ENCODE data around the gene CSNK2A2. TPM values are rescaled to one million over a fixed set of nuclear protein-coding genes. Genes with fewer than 3 reads are reported as not detected.

CSNK2A2 gene
- total RNA-seq (10 to 100 TPM; 55.5 to 69.0 TPM), polyA plus RNA-seq (ENCODE audit: insufficient read length in 6 of 6) (10 to 100 TPM; 61.1 to 84.6 (median 74.6) TPM)
- long read RNA-seq, donor 1, full-length matches to known transcripts, result 14 of 14 reads
- long read RNA-seq, donor 1, partial matches to known transcripts, result 0 of 14 reads
- long read RNA-seq, donor 1, other reads (novel, unspliced or antisense), result 0 of 14 reads
- long read RNA-seq, donor 2, partial matches to known transcripts, result 0 of 1 reads
- long read RNA-seq, donor 2, other reads (novel, unspliced or antisense), result 0 of 1 reads
- long read RNA-seq, donor 3, transcript CSNK2A2-201 (12 exons, 1,701 nt), result major isoform, 5 of 22 reads
- long read RNA-seq, donor 3, partial matches to known transcripts, result 15 of 22 reads
- long read RNA-seq, donor 3, other reads (novel, unspliced or antisense), result 0 of 22 reads
- long read RNA-seq, donor 4, partial matches to known transcripts, result 1 of 3 reads
- long read RNA-seq, donor 4, other reads (novel, unspliced or antisense), result 2 of 3 reads
- long read RNA-seq, donor 5, transcript CSNK2A2-201 (12 exons, 1,701 nt), result major isoform, 7 of 14 reads
- long read RNA-seq, donor 5, transcript CSNK2A2-204 (5 exons, 547 nt), result minor isoform, 6 of 14 reads
- long read RNA-seq, donor 5, partial matches to known transcripts, result 0 of 14 reads
- long read RNA-seq, donor 5, other reads (novel, unspliced or antisense), result 0 of 14 reads
- long read RNA-seq, donor 6, transcript CSNK2A2-201 (12 exons, 1,701 nt), result major isoform, 6 of 8 reads
- long read RNA-seq, donor 6, partial matches to known transcripts, result 0 of 8 reads
- long read RNA-seq, donor 6, other reads (novel, unspliced or antisense), result 0 of 8 reads
- long read RNA-seq, donor 7, partial matches to known transcripts, result 0 of 1 reads
- long read RNA-seq, donor 7, other reads (novel, unspliced or antisense), result 0 of 1 reads
- long read RNA-seq, donor 8, transcript CSNK2A2-201 (12 exons, 1,701 nt), result major isoform, 5 of 5 reads
- long read RNA-seq, donor 8, partial matches to known transcripts, result 0 of 5 reads
- long read RNA-seq, donor 8, other reads (novel, unspliced or antisense), result 0 of 5 reads
- long read RNA-seq, donor 9, result 0 reads
- long read RNA-seq, donor 10, result 0 reads
- long read RNA-seq, donor 11, result 0 reads
- long read RNA-seq, donor 12, partial matches to known transcripts, result 0 of 4 reads
- long read RNA-seq, donor 12, other reads (novel, unspliced or antisense), result 0 of 4 reads

DNA sequence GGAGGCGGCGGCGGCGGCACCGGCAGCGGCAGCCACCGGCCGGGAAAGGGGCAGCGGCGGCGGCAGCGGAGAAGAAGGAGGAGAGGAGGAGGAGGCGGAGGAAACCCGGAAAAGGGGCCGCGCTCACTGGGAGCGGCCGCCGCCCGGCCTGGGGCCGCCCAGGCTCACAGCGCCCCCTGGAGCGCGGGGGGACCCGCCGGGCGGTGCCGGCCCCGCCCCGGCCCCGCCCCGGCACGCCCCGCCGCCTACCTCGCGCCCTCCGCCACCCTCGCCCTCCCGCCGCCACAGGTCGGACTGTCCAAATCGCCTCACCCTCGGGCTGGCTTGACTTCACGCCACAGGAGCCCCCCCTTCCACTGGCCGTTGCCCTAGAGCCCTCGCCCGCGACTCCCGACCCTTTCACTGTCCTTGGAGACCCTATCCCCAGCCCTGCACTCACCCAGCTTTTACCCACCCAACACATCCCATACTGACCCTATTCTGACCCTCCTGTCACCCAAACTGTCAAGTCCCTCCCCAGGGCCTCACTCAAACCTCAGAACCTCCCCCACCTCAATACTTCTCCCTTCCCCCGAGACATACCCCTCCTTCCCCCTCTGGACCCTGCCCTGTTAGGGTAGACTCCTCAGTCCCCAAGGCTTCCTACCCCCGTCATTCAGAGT lies at the start of gene CSNK2A2:
Gene CSNK2A2 (minus strand): TSS at position 85 of the 662 bp plus-strand sequence. CDS start 370 bp downstream, outside the sequence.
- intact Hi-C loops (cut with DNase I), result loop anchor here in 1 of 2 donors (5.0 kb wide), 1 partner anchor 176 kb away; no protein-coding TSS in a partner anchor
- Histone ChIP-seq H3K36me3 (peaks cover 0 to 24% of the 10 kb centered on the region in 2 donors), H3K4me3 (peak within 1 kb of the TSS; percentile 71 to 78), H3K9me3 (no peaks in the 10 kb centered on the region), H3K27ac (peak within 1 kb of the TSS in 1 of 2 donors; percentile 37), H3K27me3 (no peaks in the 10 kb centered on the region), H3K4me1 (peaks cover 7 to 26% of the 10 kb centered on the region in 2 donors)
- ATAC-seq, result peak; percentile 96
- TF ChIP-seq, protein P1, sequence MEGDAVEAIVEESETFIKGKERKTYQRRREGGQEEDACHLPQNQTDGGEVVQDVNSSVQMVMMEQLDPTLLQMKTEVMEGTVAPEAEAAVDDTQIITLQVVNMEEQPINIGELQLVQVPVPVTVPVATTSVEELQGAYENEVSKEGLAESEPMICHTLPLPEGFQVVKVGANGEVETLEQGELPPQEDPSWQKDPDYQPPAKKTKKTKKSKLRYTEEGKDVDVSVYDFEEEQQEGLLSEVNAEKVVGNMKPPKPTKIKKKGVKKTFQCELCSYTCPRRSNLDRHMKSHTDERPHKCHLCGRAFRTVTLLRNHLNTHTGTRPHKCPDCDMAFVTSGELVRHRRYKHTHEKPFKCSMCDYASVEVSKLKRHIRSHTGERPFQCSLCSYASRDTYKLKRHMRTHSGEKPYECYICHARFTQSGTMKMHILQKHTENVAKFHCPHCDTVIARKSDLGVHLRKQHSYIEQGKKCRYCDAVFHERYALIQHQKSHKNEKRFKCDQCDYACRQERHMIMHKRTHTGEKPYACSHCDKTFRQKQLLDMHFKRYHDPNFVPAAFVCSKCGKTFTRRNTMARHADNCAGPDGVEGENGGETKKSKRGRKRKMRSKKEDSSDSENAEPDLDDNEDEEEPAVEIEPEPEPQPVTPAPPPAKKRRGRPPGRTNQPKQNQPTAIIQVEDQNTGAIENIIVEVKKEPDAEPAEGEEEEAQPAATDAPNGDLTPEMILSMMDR (IDR thresholded peaks at IDR 0.05), result peak in 1 of 2 donors; percentile 33
- peak; percentile 45 to 94 (median 72) for DNase-seq

- no peaks in the 10 kb centered on the region for H3K4me1 ChIP-seq
- TF ChIP-seq, protein P1 (IDR thresholded peaks at IDR 0.05), result no peak
- no peak overlapping the region for H3K27ac ChIP-seq
- H3K36me3 ChIP-seq, result no peaks in the 10 kb centered on the region
- no peaks in the 10 kb centered on the region for H3K9me3 ChIP-seq
- intact Hi-C loops (cut with DNase I), result no loop called here
- H3K27me3 ChIP-seq, result peaks cover 0 to 13% of the 10 kb centered on the region in 2 donors
- ATAC-seq (no peak), DNase-seq (no peak)
- H3K4me3 ChIP-seq, result no peak overlapping the region
Observed at GRCh38 chr16:58243528-58244004, 45.7 kb upstream of the CSNK2A2 start.

- H3K27me3 ChIP-seq, result peaks cover 0 to 21% of the 10 kb centered on the region in 2 donors
- no peak overlapping the region for H3K4me3 ChIP-seq
- intact Hi-C loops (cut with DNase I), result no loop called here
- DNase-seq (no peak), ATAC-seq (no peak)
- H3K4me1 ChIP-seq, result peaks cover 0 to 9% of the 10 kb centered on the region in 2 donors
- TF ChIP-seq, protein P1 (IDR thresholded peaks at IDR 0.05), result no peak
- no peak overlapping the region for H3K27ac ChIP-seq
- H3K9me3 ChIP-seq, result no peaks in the 10 kb centered on the region
- H3K36me3 ChIP-seq, result no peaks in the 10 kb centered on the region
Observed at GRCh38 chr16:58236831-58237230, 38.9 kb upstream of the CSNK2A2 start.

DNA sequence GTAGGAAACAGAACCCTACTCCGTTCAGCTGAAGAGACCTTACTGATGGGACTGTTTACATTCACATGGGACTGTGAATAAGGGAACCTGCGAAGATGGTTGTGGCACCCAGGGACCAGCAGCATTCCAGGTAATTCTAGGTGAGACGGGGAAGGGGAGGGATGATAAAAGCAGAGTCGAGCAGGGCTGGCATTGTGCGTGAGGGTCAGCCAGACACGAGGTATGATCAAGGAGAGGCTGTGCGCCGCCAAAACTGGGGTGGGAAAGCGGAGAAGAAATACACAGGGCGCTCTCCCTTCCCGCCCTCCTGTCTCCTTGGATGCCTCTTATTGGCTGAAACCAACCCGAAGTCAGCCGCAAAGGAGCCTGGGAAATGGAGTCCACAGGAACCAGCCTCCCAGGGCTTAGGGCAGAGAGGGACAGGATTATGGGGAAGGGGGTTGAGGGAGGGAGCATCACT lies 38.4 kb upstream of the CSNK2A2 start:
- Histone ChIP-seq H3K27ac (no peak overlapping the region), H3K36me3 (no peaks in the 10 kb centered on the region), H3K4me3 (peak overlapping the region; percentile 28 to 38), H3K27me3 (peaks cover 0 to 21% of the 10 kb centered on the region in 2 donors), H3K4me1 (peaks cover 0 to 9% of the 10 kb centered on the region in 2 donors), H3K9me3 (no peaks in the 10 kb centered on the region)
- DNase-seq (peak in 3 of 4 donors; percentile 13 to 67 (median 52)), ATAC-seq (peak; percentile 99)
- TF ChIP-seq, protein P1 (IDR thresholded peaks at IDR 0.05), result no peak
- intact Hi-C loops (cut with DNase I), result no loop called here
